Neural progenitor cell (in vitro differentiated cells): ENCODE data around the gene XYLT1. TPM values are rescaled to one million over a fixed set of nuclear protein-coding genes. Genes with fewer than 3 reads are reported as not detected.
"Not testable (repeated sequence)": the region's sequence is repeated elsewhere in the genome, so short reads cannot be mapped to it uniquely, and the experiment has no call there.

Experiments
- DNase-seq: peaks from one replicate; pipeline ENCODE4 v3.0.0-alpha.2; 2016; ENCODE audit warnings: low spot score
- H2AFZ ChIP-seq: fragments of 200-600 bp; sonication (generic); replicated peaks from 2 replicates; pipeline ENCODE4 v1.6.1; 2016; ENCODE audit warnings: antibody characterized with exemption
- H3F3A ChIP-seq: fragments of 200-600 bp; sonication (generic); 2 replicates; pipeline ENCODE4 v1.6.1; 2016; ENCODE audit warnings: antibody characterized with exemption, low read depth
- H3K27ac ChIP-seq: fragments of 200-600 bp; sonication (generic); 2 replicates; pipeline ENCODE4 v1.5.1; 2016; ENCODE audit warnings: mild to moderate bottlenecking
- H3K27me3 ChIP-seq: fragments of 200-600 bp; sonication (generic); 2 replicates; pipeline ENCODE4 v1.6.1; 2016; ENCODE audit warnings: mild to moderate bottlenecking, moderate library complexity
- H3K36me3 ChIP-seq: fragments of 200-600 bp; sonication (generic); 2 replicates; pipeline ENCODE4 v1.5.1; 2016
- H3K4me1 ChIP-seq: fragments of 200-600 bp; sonication (generic); 2 replicates; pipeline ENCODE4 v1.6.1; 2016; ENCODE audit warnings: mixed run types
- H3K4me2 ChIP-seq: fragments of 200-600 bp; sonication (generic); 2 replicates; pipeline ENCODE4 v1.6.1; 2016
- H3K4me3 ChIP-seq: fragments of 200-600 bp; sonication (generic); 2 replicates; pipeline ENCODE4 v1.5.1; 2016
- H3K79me2 ChIP-seq: fragments of 200-600 bp; sonication (generic); 2 replicates; pipeline ENCODE4 v1.6.1; 2016; ENCODE audit warnings: low read depth
- H3K9ac ChIP-seq: fragments of 200-600 bp; sonication (generic); 2 replicates; pipeline ENCODE4 v1.6.1; 2016
- H3K9me3 ChIP-seq: fragments of 200-600 bp; sonication (generic); 2 replicates; pipeline ENCODE4 v1.5.1; 2016; ENCODE audit warnings: low read depth
- H4K20me1 ChIP-seq: fragments of 200-600 bp; sonication (generic); 2 replicates; pipeline ENCODE4 v1.6.1; 2016; ENCODE audit warnings: low read depth
- H3K27ac Mint-ChIP-seq: 3 replicates; pipeline ENCODE4 v1.8.0; 2021; ENCODE audit warnings: mixed read lengths
- H3K27me3 Mint-ChIP-seq: 2 replicates; pipeline ENCODE4 v1.8.0; 2022; ENCODE audit warnings: low read depth, mild to moderate bottlenecking, inconsistent platforms, moderate library complexity, mixed read lengths; ENCODE audit not compliant: insufficient read depth
- H3K36me3 Mint-ChIP-seq: 3 replicates; pipeline ENCODE4 v1.8.0; 2021; ENCODE audit warnings: mixed read lengths
- H3K4me1 Mint-ChIP-seq: 3 replicates; pipeline ENCODE4 v1.8.0; 2021; ENCODE audit warnings: mixed read lengths
- H3K4me3 Mint-ChIP-seq: 3 replicates; pipeline ENCODE4 v1.8.0; 2021; ENCODE audit warnings: mild to moderate bottlenecking, moderate library complexity, mixed read lengths
- H3K9me3 Mint-ChIP-seq: 3 replicates; pipeline ENCODE4 v1.8.0; 2020; ENCODE audit warnings: mixed read lengths
- EZH2 ChIP-seq: fragments of 200-600 bp; sonication (generic); IDR thresholded peaks from 2 replicates; pipeline ENCODE4 v1.6.1; 2017; ENCODE audit warnings: antibody characterized with exemption, mild to moderate bottlenecking, moderate library complexity
- EZH2phosphoT487 ChIP-seq: fragments of 200-600 bp; sonication (generic); IDR thresholded peaks from 2 replicates; pipeline ENCODE4 v1.6.1; 2017; ENCODE audit warnings: antibody characterized with exemption
- total RNA-seq: library from RNA; depleted of rRNA; stranded (reverse); fragments of >200 nt; gene quantifications from 2 replicates; pipeline ENCODE4 v1.2.3, GENCODE V29; 2015; ENCODE audit warnings: low replicate concordance
- TF ChIP-seq, protein P1 (sequence below): fragments of 200-600 bp; sonication (generic); IDR thresholded peaks from 2 replicates; pipeline ENCODE4 v1.5.1; 2017; ENCODE audit warnings: antibody characterized with exemption, mild to moderate bottlenecking

The XYLT1 gene
- total RNA-seq, 1 donor from 2014 or later = 5.9 TPM

DNA sequence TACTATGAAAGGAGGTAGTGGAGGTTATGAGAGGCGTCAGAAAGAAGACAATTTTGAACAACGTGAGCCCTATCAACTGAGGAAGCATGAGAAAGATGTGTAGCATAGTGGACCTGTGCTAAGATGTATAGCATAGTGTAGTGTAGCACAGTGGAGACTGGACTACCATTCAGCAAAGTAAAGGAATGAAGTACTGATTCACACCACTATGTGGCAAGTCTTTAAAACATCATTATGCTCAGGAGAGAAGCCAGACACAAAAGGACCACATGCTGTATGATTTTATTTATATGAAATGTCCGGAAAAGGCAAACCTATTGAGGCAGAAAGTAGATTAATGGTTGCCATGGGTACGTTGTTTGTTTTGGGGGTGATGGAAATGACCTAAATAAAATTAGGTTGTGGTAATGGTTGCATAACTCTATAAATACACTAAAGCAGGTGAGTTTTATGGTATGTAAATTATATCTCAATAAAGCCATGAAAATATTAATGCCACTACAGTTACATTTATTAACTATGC, 20.4 kb upstream of the XYLT1 start:
- H3K4me3 ChIP-seq = no peak overlapping the region
- H3K4me1 ChIP-seq = no peaks in the 10 kb centered on the region
- H3K79me2 ChIP-seq = no peaks in the 10 kb centered on the region
- Mint-ChIP-seq H3K4me1 (no peaks in the 10 kb centered on the region), H3K9me3 (no peaks in the 10 kb centered on the region), H3K27ac (no peak overlapping the region), H3K4me3 (no peak overlapping the region), H3K36me3 (no peaks in the 10 kb centered on the region), H3K27me3 (peaks cover 4% of the 10 kb centered on the region)
- H3K9ac ChIP-seq = no peak overlapping the region
- no peaks in the 10 kb centered on the region for H4K20me1 ChIP-seq
- TF ChIP-seq, protein P1, sequence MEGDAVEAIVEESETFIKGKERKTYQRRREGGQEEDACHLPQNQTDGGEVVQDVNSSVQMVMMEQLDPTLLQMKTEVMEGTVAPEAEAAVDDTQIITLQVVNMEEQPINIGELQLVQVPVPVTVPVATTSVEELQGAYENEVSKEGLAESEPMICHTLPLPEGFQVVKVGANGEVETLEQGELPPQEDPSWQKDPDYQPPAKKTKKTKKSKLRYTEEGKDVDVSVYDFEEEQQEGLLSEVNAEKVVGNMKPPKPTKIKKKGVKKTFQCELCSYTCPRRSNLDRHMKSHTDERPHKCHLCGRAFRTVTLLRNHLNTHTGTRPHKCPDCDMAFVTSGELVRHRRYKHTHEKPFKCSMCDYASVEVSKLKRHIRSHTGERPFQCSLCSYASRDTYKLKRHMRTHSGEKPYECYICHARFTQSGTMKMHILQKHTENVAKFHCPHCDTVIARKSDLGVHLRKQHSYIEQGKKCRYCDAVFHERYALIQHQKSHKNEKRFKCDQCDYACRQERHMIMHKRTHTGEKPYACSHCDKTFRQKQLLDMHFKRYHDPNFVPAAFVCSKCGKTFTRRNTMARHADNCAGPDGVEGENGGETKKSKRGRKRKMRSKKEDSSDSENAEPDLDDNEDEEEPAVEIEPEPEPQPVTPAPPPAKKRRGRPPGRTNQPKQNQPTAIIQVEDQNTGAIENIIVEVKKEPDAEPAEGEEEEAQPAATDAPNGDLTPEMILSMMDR = no peak
- TF ChIP-seq EZH2 (no peak), EZH2phosphoT487 (no peak)
- no peak for DNase-seq
- no peaks in the 10 kb centered on the region for H3K9me3 ChIP-seq
- H3K27ac ChIP-seq = no peak overlapping the region
- H2AFZ ChIP-seq = no peak overlapping the region
- no peak overlapping the region for H3K4me2 ChIP-seq
- H3K27me3 ChIP-seq = no peaks in the 10 kb centered on the region
- H3K36me3 ChIP-seq = no peaks in the 10 kb centered on the region
- no peaks in the 10 kb centered on the region for H3F3A ChIP-seq

DNA sequence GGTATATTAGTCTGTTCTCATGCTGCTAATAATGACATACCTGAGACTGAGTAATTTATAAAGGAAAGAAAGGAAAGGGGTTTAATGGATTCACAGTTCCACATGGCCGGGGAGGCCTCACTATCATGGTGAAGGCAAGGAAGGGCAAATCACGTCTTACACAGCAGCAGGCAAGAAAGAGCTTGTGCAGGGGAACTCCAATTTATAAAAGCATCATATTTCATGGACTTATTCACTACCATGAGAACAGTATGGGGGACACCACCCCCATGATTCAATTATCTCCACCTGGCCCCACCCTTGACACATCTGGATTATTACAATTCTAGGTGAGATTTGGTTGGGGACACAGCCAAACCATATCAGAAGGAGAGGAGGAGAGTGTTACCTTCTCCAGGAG, 17.7 kb upstream of the XYLT1 start:
- Histone ChIP-seq H3K9ac (no peak overlapping the region), H4K20me1 (no peaks in the 10 kb centered on the region), H3K4me2 (no peak overlapping the region), H3K4me3 (no peak overlapping the region), H3K79me2 (no peaks in the 10 kb centered on the region), H3F3A (no peaks in the 10 kb centered on the region), H3K27ac (no peak overlapping the region), H3K36me3 (no peaks in the 10 kb centered on the region), H3K27me3 (no peaks in the 10 kb centered on the region), H3K9me3 (no peaks in the 10 kb centered on the region), H3K4me1 (no peaks in the 10 kb centered on the region), H2AFZ (no peak overlapping the region)
- Mint-ChIP-seq H3K9me3 (no peaks in the 10 kb centered on the region), H3K4me1 (no peaks in the 10 kb centered on the region), H3K4me3 (no peak overlapping the region), H3K27me3 (no peaks in the 10 kb centered on the region), H3K27ac (no peak overlapping the region), H3K36me3 (no peaks in the 10 kb centered on the region)
- DNase-seq = no peak
- TF ChIP-seq EZH2 (no peak), EZH2phosphoT487 (no peak)
- TF ChIP-seq, protein P1 = no peak

DNA sequence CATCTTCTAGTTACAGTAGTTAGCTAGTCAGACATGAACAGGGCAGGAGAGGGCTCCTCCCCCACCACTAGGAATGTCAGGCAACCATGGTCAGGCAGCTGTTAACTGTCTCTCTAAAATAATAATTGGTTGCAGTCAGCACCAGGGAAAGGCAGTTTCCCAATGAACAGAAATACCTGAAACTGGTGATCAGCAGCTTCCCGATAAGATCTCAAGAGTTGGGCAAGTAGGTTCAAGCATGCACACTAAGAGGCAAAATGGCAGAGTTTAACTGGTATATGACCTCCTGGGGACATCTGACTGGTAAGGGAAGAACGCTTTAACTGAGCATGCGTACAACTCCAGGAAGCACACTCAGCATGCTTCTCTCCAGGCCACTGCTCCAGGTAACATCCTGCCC, 12.6 kb upstream of the XYLT1 start:
- Mint-ChIP-seq H3K4me1 (no peaks in the 10 kb centered on the region), H3K27me3 (no peaks in the 10 kb centered on the region), H3K4me3 (no peak overlapping the region), H3K27ac (no peak overlapping the region), H3K9me3 (no peaks in the 10 kb centered on the region), H3K36me3 (no peaks in the 10 kb centered on the region)
- Histone ChIP-seq H2AFZ (no peak overlapping the region), H3K79me2 (no peaks in the 10 kb centered on the region), H3K4me3 (no peak overlapping the region), H3K9me3 (no peaks in the 10 kb centered on the region), H3F3A (no peaks in the 10 kb centered on the region), H3K27ac (no peak overlapping the region), H3K4me1 (no peaks in the 10 kb centered on the region), H3K36me3 (no peaks in the 10 kb centered on the region), H3K27me3 (no peaks in the 10 kb centered on the region), H4K20me1 (no peaks in the 10 kb centered on the region), H3K9ac (no peak overlapping the region), H3K4me2 (no peak overlapping the region)
- TF ChIP-seq EZH2 (no peak), EZH2phosphoT487 (no peak)
- TF ChIP-seq, protein P1 = no peak
- DNase-seq = no peak

DNA sequence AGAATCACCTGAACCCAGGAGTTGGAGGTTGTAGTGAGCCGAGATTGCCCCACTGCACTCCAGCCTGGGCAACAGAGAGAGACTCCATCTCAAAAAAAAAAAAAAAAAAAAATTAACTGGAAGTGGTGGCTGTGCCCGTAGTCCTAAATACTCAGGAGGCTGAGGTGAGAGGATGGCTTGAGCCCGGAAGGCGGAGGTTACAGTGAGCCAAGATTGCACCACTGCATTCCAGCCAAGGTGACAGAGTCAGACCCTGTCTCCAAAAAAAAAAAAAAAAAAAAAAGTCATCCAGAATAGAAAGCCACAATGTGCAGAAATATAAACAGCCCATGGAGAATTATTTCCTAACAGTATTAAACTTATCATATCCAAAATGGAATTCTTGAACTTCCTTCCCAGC, 11.6 kb upstream of the XYLT1 start:
- DNase-seq, H3K36me3 Mint-ChIP-seq, H3K4me1 Mint-ChIP-seq, H2AFZ ChIP-seq, H3F3A ChIP-seq, H3K9ac ChIP-seq, H3K27me3 ChIP-seq, H3K9me3 Mint-ChIP-seq, H3K27ac Mint-ChIP-seq, H3K4me3 Mint-ChIP-seq, H3K4me1 ChIP-seq, H3K4me3 ChIP-seq, H3K9me3 ChIP-seq, H3K27ac ChIP-seq, H3K4me2 ChIP-seq, H3K27me3 Mint-ChIP-seq, H3K36me3 ChIP-seq, H4K20me1 ChIP-seq, H3K79me2 ChIP-seq: not testable (repeated sequence)
